Osteocyte (in vitro differentiated cells): ENCODE measurements around the gene HARBI1. TPM values are rescaled to one million over a fixed set of nuclear protein-coding genes. Genes with fewer than 3 reads are reported as not detected.

Source experiments
- DNase-seq: peaks from one replicate; pipeline ENCODE4 v3.0.0; 2021; ENCODE audit warnings: mixed read lengths; ENCODE audit not compliant: unreplicated experiment; ENCODE audit errors: extremely low spot score
- H3K27ac Mint-ChIP-seq: one replicate; pipeline ENCODE4 v1.8.0; 2021; ENCODE audit warnings: mild to moderate bottlenecking, mixed read lengths; ENCODE audit not compliant: unreplicated experiment
- H3K27me3 Mint-ChIP-seq: one replicate; pipeline ENCODE4 v1.8.0; 2021; ENCODE audit warnings: mixed read lengths; ENCODE audit not compliant: unreplicated experiment
- H3K36me3 Mint-ChIP-seq: one replicate; pipeline ENCODE4 v1.8.0; 2021; ENCODE audit warnings: mixed read lengths; ENCODE audit not compliant: unreplicated experiment
- H3K4me1 Mint-ChIP-seq: one replicate; pipeline ENCODE4 v1.8.0; 2021; ENCODE audit warnings: mixed read lengths; ENCODE audit not compliant: unreplicated experiment
- H3K4me3 Mint-ChIP-seq: one replicate; pipeline ENCODE4 v1.8.0; 2021; ENCODE audit warnings: mild to moderate bottlenecking, moderate library complexity, mixed read lengths; ENCODE audit not compliant: unreplicated experiment
- H3K9me3 Mint-ChIP-seq: one replicate; pipeline ENCODE4 v1.8.0; 2021; ENCODE audit warnings: mixed read lengths; ENCODE audit not compliant: unreplicated experiment
- CTCF ChIP-seq: fragments of 200-600 bp; sonication (generic); IDR thresholded peaks from 2 replicates; pipeline ENCODE4 v1.5.0; 2021; ENCODE audit warnings: antibody characterized with exemption, mild to moderate bottlenecking, moderate library complexity
- total RNA-seq: library from RNA; stranded (reverse); gene quantifications from 2 replicates; pipeline ENCODE4 v1.2.1, GENCODE V29; 2021

HARBI1 gene
- total RNA-seq, 1 donor from 2014 or later = 6.7 TPM

- Mint-ChIP-seq H3K27ac (no peak overlapping the region), H3K9me3 (no peaks in the 10 kb centered on the region), H3K4me3 (no peak overlapping the region), H3K27me3 (no peaks in the 10 kb centered on the region), H3K4me1 (no peaks in the 10 kb centered on the region), H3K36me3 (peaks cover 44% of the 10 kb centered on the region)
- TF ChIP-seq CTCF = no peak
- DNase-seq = no peak
These were observed 40.2 kb upstream of the HARBI1 start for GRCh38 chr11:46657186-46657585.

DNA sequence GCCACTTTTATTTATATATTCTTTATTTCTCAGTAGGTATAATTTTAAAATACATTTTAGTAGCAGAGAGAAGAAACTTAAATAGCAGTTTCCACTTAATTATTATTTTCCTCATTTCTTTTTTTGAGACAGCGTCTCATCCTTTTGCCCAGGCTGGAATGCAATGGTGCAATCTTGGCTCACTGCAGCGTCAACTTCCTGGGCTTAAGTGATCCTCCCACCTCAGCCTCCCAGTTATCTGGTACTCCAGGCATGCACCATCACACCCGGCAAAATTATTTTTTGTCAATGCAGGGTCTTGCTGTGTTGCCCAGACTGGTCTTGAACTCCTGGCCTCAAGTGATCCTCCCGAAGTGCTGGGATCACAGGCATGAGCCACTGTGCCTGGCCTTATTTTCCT is 38.6 kb upstream of the HARBI1 start:
- DNase-seq = no peak
- Mint-ChIP-seq H3K9me3 (no peaks in the 10 kb centered on the region), H3K4me3 (no peak overlapping the region), H3K27me3 (no peaks in the 10 kb centered on the region), H3K4me1 (no peaks in the 10 kb centered on the region), H3K27ac (no peak overlapping the region), H3K36me3 (peaks cover 52% of the 10 kb centered on the region)
- no peak for TF ChIP-seq CTCF

DNA sequence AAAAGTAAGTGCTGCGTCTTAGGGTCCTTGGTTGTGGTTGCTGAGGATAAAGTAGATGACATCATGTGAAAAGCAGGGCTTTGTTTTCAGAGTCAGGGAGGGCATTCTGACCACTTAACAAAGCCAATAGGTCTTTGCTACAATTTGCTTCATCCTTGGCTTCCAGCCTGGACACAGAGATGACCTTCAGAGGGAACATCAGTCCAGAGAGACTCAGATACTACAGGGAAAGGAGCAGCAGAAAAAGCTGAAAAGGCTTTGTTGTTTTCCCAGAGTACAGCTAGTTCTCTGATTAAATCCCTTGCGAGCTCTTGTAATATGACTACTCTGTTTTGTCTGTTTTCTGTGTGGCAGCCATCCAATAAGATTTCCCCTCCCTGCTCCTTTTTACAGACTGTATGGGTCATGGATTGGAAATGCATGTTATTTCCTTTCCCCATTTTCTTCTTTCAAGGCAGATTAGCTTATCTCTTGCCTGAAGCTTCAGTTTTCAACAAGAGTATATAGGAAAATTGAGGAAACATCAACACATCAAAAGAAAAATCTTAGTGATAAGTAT is 32.2 kb upstream of the HARBI1 start:
- H3K36me3 Mint-ChIP-seq = peaks cover 22% of the 10 kb centered on the region
- no peaks in the 10 kb centered on the region for H3K27me3 Mint-ChIP-seq
- peak overlapping the region; percentile 36 for H3K4me3 Mint-ChIP-seq
- no peaks in the 10 kb centered on the region for H3K9me3 Mint-ChIP-seq
- no peak for DNase-seq
- no peak for TF ChIP-seq CTCF
- peaks cover 23% of the 10 kb centered on the region for H3K4me1 Mint-ChIP-seq
- peak overlapping the region; percentile 95 for H3K27ac Mint-ChIP-seq

- Mint-ChIP-seq H3K36me3 (peaks cover 25% of the 10 kb centered on the region), H3K4me3 (no peak overlapping the region), H3K27me3 (no peaks in the 10 kb centered on the region), H3K27ac (no peak overlapping the region), H3K9me3 (no peaks in the 10 kb centered on the region), H3K4me1 (peaks cover 10% of the 10 kb centered on the region)
- DNase-seq = no peak
- TF ChIP-seq CTCF = no peak
These were observed 27.0 kb upstream of the HARBI1 start for GRCh38 chr11:46643986-46644385.

GRCh38 chr11:46643531-46643930 is 26.5 kb upstream of the HARBI1 start:
- Mint-ChIP-seq H3K9me3 (no peaks in the 10 kb centered on the region), H3K4me1 (peaks cover 7% of the 10 kb centered on the region), H3K36me3 (peaks cover 25% of the 10 kb centered on the region), H3K27ac (no peak overlapping the region), H3K4me3 (no peak overlapping the region), H3K27me3 (no peaks in the 10 kb centered on the region)
- no peak for TF ChIP-seq CTCF
- no peak for DNase-seq
